ENCODE data around the gene PAIP2. TPM values are rescaled to one million over a fixed set of nuclear protein-coding genes. Genes with fewer than 3 reads are reported as not detected.
A peak's percentile ranks its signal among the peaks of the same experiment; 100 is the strongest.
"Not testable (repeated sequence)": the region's sequence is repeated elsewhere in the genome, so short reads cannot be mapped to it uniquely, and the experiment has no call there.

PAIP2 gene
- total RNA-seq, 1 experiment from 2014 or later = 80.6 TPM

- DNase-seq = no peak
- Histone ChIP-seq H3K4me3 (no peak overlapping the region), H3K36me3 (no peaks in the 10 kb centered on the region), H3K27me3 (no peaks in the 10 kb centered on the region), H3K9me3 (no peaks in the 10 kb centered on the region)
These were observed 52.5 kb downstream of the PAIP2 start for GRCh38 chr5:139394123-139394653.

- Histone ChIP-seq H3K4me3 (no peak within 1 kb of the TSS), H3K9me3 (no peaks in the 10 kb centered on the region), H3K27me3 (no peaks in the 10 kb centered on the region), H3K36me3 (no peaks in the 10 kb centered on the region)
- no peak for DNase-seq
These were observed 53.3 kb downstream of the PAIP2 start, which contains the start of gene PROB1 for GRCh38 chr5:139394654-139395566. TSS of gene PROB1 (minus strand) at chr5:139395104. CDS start at chr5:139395081, 23 bp downstream.

GRCh38 chr5:139395844-139396640 is 54.4 kb downstream of the PAIP2 start:
- Histone ChIP-seq H3K27me3 (no peaks in the 10 kb centered on the region), H3K9me3 (no peaks in the 10 kb centered on the region), H3K4me3 (no peak overlapping the region), H3K36me3 (no peaks in the 10 kb centered on the region)
- DNase-seq = peak; percentile 83

- DNase-seq = no peak
- Histone ChIP-seq H3K27me3 (no peaks in the 10 kb centered on the region), H3K4me3 (no peak overlapping the region), H3K36me3 (no peaks in the 10 kb centered on the region), H3K9me3 (no peaks in the 10 kb centered on the region)
These were observed 55.0 kb downstream of the PAIP2 start for GRCh38 chr5:139396691-139397090.

- DNase-seq = peak; percentile 57
- no peaks in the 10 kb centered on the region for H3K9me3 ChIP-seq
These were observed 56.3 kb downstream of the PAIP2 start for GRCh38 chr5:139397921-139398320.

GRCh38 chr5:139399501-139400121 is 58.0 kb downstream of the PAIP2 start:
- no peaks in the 10 kb centered on the region for H3K27me3 ChIP-seq
- no peak for DNase-seq
- no peaks in the 10 kb centered on the region for H3K36me3 ChIP-seq
- H3K4me3 ChIP-seq = no peak overlapping the region
- H3K9me3 ChIP-seq = no peaks in the 10 kb centered on the region

More at GRCh38 chr5:139397921-139398320, 56.3 kb downstream of the PAIP2 start:
- H3K27me3 ChIP-seq = no peaks in the 10 kb centered on the region
- H3K4me3 ChIP-seq = no peak overlapping the region
- H3K36me3 ChIP-seq = no peaks in the 10 kb centered on the region

- H3K9me3 ChIP-seq = no peaks in the 10 kb centered on the region
- DNase-seq = no peak
- H3K36me3 ChIP-seq = no peaks in the 10 kb centered on the region
- no peak overlapping the region for H3K4me3 ChIP-seq
- no peaks in the 10 kb centered on the region for H3K27me3 ChIP-seq
These were observed 59.9 kb downstream of the PAIP2 start for GRCh38 chr5:139401546-139401945.

GRCh38 chr5:139402561-139403158 is 61.0 kb downstream of the PAIP2 start:
- Histone ChIP-seq H3K27me3 (no peaks in the 10 kb centered on the region), H3K9me3 (no peaks in the 10 kb centered on the region), H3K36me3 (no peaks in the 10 kb centered on the region), H3K4me3 (no peak overlapping the region)
- DNase-seq = peak; percentile 45

GRCh38 chr5:139403418-139403786 is 61.7 kb downstream of the PAIP2 start:
- peak overlapping the region; percentile 55 for H3K4me3 ChIP-seq
- DNase-seq = no peak
- H3K9me3 ChIP-seq = no peaks in the 10 kb centered on the region
- H3K27me3 ChIP-seq = no peaks in the 10 kb centered on the region
- H3K36me3 ChIP-seq = no peaks in the 10 kb centered on the region

GRCh38 chr5:139403787-139404483 is 62.3 kb downstream of the PAIP2 start, which contains the start of gene SPATA24:
TSS of gene SPATA24 (minus strand) at chr5:139404089. CDS start at chr5:139404060, 29 bp downstream.
- Histone ChIP-seq H3K9me3 (no peaks in the 10 kb centered on the region), H3K27me3 (no peaks in the 10 kb centered on the region), H3K36me3 (no peaks in the 10 kb centered on the region), H3K4me3 (peak within 1 kb of the TSS; percentile 55)
- DNase-seq = peak; percentile 99

- peak overlapping the region; percentile 55 for H3K4me3 ChIP-seq
- no peaks in the 10 kb centered on the region for H3K9me3 ChIP-seq
- no peak for DNase-seq
- H3K36me3 ChIP-seq = no peaks in the 10 kb centered on the region
- H3K27me3 ChIP-seq = no peaks in the 10 kb centered on the region
These were observed 62.8 kb downstream of the PAIP2 start for GRCh38 chr5:139404484-139404840.

- Histone ChIP-seq H3K27me3 (no peaks in the 10 kb centered on the region; the same call in 1 of the 2 replicates), H3K4me3 (no peak overlapping the region), H3K9me3 (no peaks in the 10 kb centered on the region), H3K36me3 (no peaks in the 10 kb centered on the region)
- DNase-seq = no peak
These were observed 65.3 kb downstream of the PAIP2 start for GRCh38 chr5:139406963-139407362.

GRCh38 chr5:139407517-139407916 is 65.9 kb downstream of the PAIP2 start:
- Histone ChIP-seq H3K27me3 (no peaks in the 10 kb centered on the region; the same call in 1 of the 2 replicates), H3K36me3 (no peaks in the 10 kb centered on the region), H3K9me3 (no peaks in the 10 kb centered on the region), H3K4me3 (no peak overlapping the region)
- no peak for DNase-seq

- Histone ChIP-seq H3K4me3 (no peak overlapping the region), H3K9me3 (no peaks in the 10 kb centered on the region), H3K36me3 (no peaks in the 10 kb centered on the region), H3K27me3 (no peaks in the 10 kb centered on the region; the same call in 1 of the 2 replicates)
- no peak for DNase-seq
These were observed 66.5 kb downstream of the PAIP2 start for GRCh38 chr5:139408191-139408590.

- H3K4me3 ChIP-seq, H3K36me3 ChIP-seq, DNase-seq, H3K9me3 ChIP-seq, H3K27me3 ChIP-seq: not testable (repeated sequence)
These were observed 67.5 kb downstream of the PAIP2 start for GRCh38 chr5:139409116-139409515.

Measured in MG63 (cell line).